HepG2 (cell line): ENCODE measurements around the gene DBNDD2. TPM values are rescaled to one million over a fixed set of nuclear protein-coding genes. Genes with fewer than 3 reads are reported as not detected.
A peak's percentile ranks its signal among the peaks of the same experiment; 100 is the strongest.

Experiments used
- ADNP ChIP-seq: sonication (generic); formaldehyde crosslinking; IDR thresholded peaks from 2 replicates; pipeline ENCODE4 v1.4.0; 2020; ENCODE audit warnings: missing genetic modification reagents
- CHD2 ChIP-seq: IDR thresholded peaks from 2 replicates; pipeline ENCODE4 v1.6.1; 2011; ENCODE audit warnings: low read depth, low read length, improper control_type of control experiment
- FIP1L1 ChIP-seq: fragments of 200-400 bp; formaldehyde crosslinking; IDR thresholded peaks from 2 replicates; pipeline ENCODE4 v1.6.1; 2018; ENCODE audit warnings: low read depth, mild to moderate bottlenecking, low read length, moderate library complexity, borderline replicate concordance; ENCODE audit not compliant: insufficient read depth
- FOXK1 ChIP-seq: sonication (generic); formaldehyde crosslinking; IDR thresholded peaks from 2 replicates; pipeline ENCODE4 v1.4.0; 2020; ENCODE audit warnings: low read depth, missing genetic modification reagents, borderline replicate concordance
- NKX3-1 ChIP-seq: sonication (generic); formaldehyde crosslinking; IDR thresholded peaks from 2 replicates; pipeline ENCODE4 v1.5.0; 2020; ENCODE audit warnings: missing genetic modification reagents
- RBAK ChIP-seq: sonication (generic); formaldehyde crosslinking; IDR thresholded peaks from 2 replicates; pipeline ENCODE4 v1.5.1; 2020; ENCODE audit warnings: mild to moderate bottlenecking, missing genetic modification reagents
- REXO4 ChIP-seq: sonication (generic); formaldehyde crosslinking; IDR thresholded peaks from 2 replicates; pipeline ENCODE4 v1.8.0; 2022; ENCODE audit warnings: missing genetic modification reagents, mild to moderate bottlenecking, borderline replicate concordance
- SNRNP70 ChIP-seq: fragments of 200-400 bp; formaldehyde crosslinking; IDR thresholded peaks from 2 replicates; pipeline ENCODE4 v1.6.1; 2017; ENCODE audit warnings: mild to moderate bottlenecking, low read depth, low read length, moderate library complexity
- SRSF4 ChIP-seq: fragments of 200-400 bp; formaldehyde crosslinking; IDR thresholded peaks from one replicate; pipeline ENCODE4 v1.6.1; 2018; ENCODE audit warnings: mild to moderate bottlenecking, low read depth, low read length, moderate library complexity; ENCODE audit not compliant: poor library complexity, severe bottlenecking
- ZNF205 ChIP-seq: IDR thresholded peaks from 2 replicates; pipeline ENCODE4 v1.6.1; 2018; ENCODE audit warnings: missing biosample characterization, missing genetic modification reagents
- ZNF333 ChIP-seq: sonication (generic); formaldehyde crosslinking; IDR thresholded peaks from 2 replicates; pipeline ENCODE4 v1.4.0; 2020; ENCODE audit warnings: mild to moderate bottlenecking, missing genetic modification reagents, borderline replicate concordance
- ZNF383 ChIP-seq: sonication (generic); formaldehyde crosslinking; IDR thresholded peaks from 2 replicates; pipeline ENCODE4 v1.4.0; 2020; ENCODE audit warnings: missing genetic modification reagents, mild to moderate bottlenecking, borderline replicate concordance
- ZNF557 ChIP-seq: sonication (generic); formaldehyde crosslinking; IDR thresholded peaks from 2 replicates; pipeline ENCODE4 v1.4.0; 2020; ENCODE audit warnings: missing genetic modification reagents
- ZNF605 ChIP-seq: sonication (generic); formaldehyde crosslinking; IDR thresholded peaks from 2 replicates; pipeline ENCODE4 v1.8.0; 2022; ENCODE audit warnings: mild to moderate bottlenecking, missing genetic modification reagents
- ZNF652 ChIP-seq: IDR thresholded peaks from 2 replicates; pipeline ENCODE4 v1.6.1; 2016; ENCODE audit warnings: low read depth, borderline replicate concordance
- ZNF773 ChIP-seq: sonication (generic); formaldehyde crosslinking; IDR thresholded peaks from 2 replicates; pipeline ENCODE4 v1.4.0; 2020; ENCODE audit warnings: missing genetic modification reagents, borderline replicate concordance
- ZSCAN22 ChIP-seq: sonication (generic); formaldehyde crosslinking; IDR thresholded peaks from 2 replicates; pipeline ENCODE4 v1.4.0; 2020; ENCODE audit warnings: mild to moderate bottlenecking, missing genetic modification reagents
- polyA plus RNA-seq, 8 experiments: library from polyadenylated mRNA; depleted of rRNA in 3 of 8; stranded (reverse) in 7 of 8; unstranded in 1 of 8; fragments of >200 nt; fragmentation: Illumina TruSeq in 4 of 8; extraction: Trizol in 4 of 8; gene quantifications; 2 replicates each; pipeline versions ENCODE4 v1.2.1 to v1.2.3, GENCODE V29; 2011 to 2016; ENCODE audit warnings: low read depth in 4 of 8, missing spikeins in 1 of 8, mixed read lengths in 1 of 8; ENCODE audit not compliant: insufficient read depth in 1 of 8
- total RNA-seq, 5 experiments: library from RNA; depleted of rRNA; stranded (reverse); fragments of >200 nt; fragmentation: Illumina TruSeq; extraction: Trizol; gene quantifications; 2 replicates each; pipeline ENCODE4 v1.2.3, GENCODE V29; 2016; ENCODE audit warnings: low read depth in 1 of 5
- TF ChIP-seq, protein P1 (sequence below): sonication (generic); formaldehyde crosslinking; IDR thresholded peaks from 2 replicates; pipeline ENCODE4 v1.8.0; 2022; ENCODE audit warnings: mild to moderate bottlenecking, missing genetic modification reagents
- TF ChIP-seq, protein P2 (sequence below): sonication (generic); formaldehyde crosslinking; IDR thresholded peaks from 2 replicates; pipeline ENCODE4 v1.5.1; 2020; ENCODE audit warnings: mild to moderate bottlenecking, missing genetic modification reagents, borderline replicate concordance
- TF ChIP-seq, protein P3 (sequence below): sonication (generic); formaldehyde crosslinking; IDR thresholded peaks from 2 replicates; pipeline ENCODE4 v1.4.0; 2020; ENCODE audit warnings: mild to moderate bottlenecking, missing genetic modification reagents
- TF ChIP-seq, protein P4 (sequence below): IDR thresholded peaks from 2 replicates; pipeline ENCODE4 v1.6.1; 2016; ENCODE audit warnings: missing genetic modification reagents, missing compliant biosample characterization

Gene DBNDD2
- total and polyA plus RNA-seq, 2 of the 13 experiments (the other 11 are each of a cell fraction or from before 2014, with no cell fraction given) = 16.7 to 47.6 TPM

DNA sequence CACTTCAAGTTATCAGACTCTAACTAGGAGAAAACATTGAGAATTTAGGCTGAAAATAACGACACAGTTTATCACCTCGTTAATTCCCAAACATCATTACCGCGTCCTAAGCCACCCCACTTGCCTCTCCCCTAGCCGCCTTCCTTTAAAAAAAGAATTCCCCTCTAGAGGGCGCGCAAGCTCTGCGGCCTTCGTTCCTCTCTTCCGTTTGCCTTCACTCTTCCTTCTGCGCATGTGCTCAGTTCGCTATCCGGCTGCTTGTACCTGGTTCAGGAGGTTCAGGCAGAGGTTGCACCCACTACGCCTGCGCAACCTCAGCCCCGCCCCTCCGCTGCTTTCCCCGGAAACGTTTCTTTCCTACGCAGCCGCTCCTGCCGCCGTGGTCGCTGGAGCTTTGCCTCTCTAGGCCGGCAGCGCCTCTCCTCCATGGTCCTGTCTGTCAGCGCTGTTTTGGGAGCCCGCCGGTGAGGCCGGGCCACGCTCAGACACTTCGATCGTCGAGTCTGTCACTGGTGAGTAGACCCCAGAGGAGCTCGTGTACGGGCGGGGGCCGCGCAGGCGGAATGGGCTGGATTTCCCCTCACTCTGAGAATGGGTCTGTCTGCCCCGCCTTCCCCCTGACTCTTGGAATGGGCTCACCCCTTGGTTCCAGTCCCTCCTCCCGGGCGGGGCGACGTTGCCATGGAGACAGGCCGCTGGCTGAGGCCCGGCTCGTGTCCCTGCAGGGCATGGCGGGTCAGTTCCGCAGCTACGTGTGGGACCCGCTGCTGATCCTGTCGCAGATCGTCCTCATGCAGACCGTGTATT lies 45.1 kb upstream of the DBNDD2 start, which contains the start of gene SYS1 (continued):
- TF ChIP-seq, protein P1, sequence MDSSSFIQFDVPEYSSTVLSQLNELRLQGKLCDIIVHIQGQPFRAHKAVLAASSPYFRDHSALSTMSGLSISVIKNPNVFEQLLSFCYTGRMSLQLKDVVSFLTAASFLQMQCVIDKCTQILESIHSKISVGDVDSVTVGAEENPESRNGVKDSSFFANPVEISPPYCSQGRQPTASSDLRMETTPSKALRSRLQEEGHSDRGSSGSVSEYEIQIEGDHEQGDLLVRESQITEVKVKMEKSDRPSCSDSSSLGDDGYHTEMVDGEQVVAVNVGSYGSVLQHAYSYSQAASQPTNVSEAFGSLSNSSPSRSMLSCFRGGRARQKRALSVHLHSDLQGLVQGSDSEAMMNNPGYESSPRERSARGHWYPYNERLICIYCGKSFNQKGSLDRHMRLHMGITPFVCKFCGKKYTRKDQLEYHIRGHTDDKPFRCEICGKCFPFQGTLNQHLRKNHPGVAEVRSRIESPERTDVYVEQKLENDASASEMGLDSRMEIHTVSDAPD (CRISPR knock-in tag) = no peak
- TF ChIP-seq, protein P2, sequence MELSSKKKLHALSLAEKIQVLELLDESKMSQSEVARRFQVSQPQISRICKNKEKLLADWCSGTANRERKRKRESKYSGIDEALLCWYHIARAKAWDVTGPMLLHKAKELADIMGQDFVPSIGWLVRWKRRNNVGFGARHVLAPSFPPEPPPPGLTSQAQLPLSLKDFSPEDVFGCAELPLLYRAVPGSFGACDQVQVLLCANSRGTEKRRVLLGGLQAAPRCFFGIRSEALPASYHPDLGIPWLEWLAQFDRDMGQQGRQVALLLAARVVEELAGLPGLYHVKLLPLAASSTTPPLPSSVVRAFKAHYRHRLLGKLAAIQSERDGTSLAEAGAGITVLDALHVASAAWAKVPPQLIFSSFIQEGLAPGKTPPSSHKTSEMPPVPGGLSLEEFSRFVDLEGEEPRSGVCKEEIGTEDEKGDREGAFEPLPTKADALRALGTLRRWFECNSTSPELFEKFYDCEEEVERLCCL (CRISPR knock-in tag) = peak; percentile 93
- TF ChIP-seq ZNF205 (CRISPR knock-in tag) (peak; percentile 90; the same call in 1 of the 2 replicates), SRSF4 (no peak), ZNF605 (CRISPR knock-in tag) (peak; percentile 92), ZNF652 (CRISPR knock-in tag) (peak; percentile 61), ZSCAN22 (CRISPR knock-in tag) (peak; percentile 85), FIP1L1 (peak; percentile 98), CHD2 (peak; percentile 33; the same call in 1 of the 2 replicates), ZNF773 (peak; percentile 81; the same call in 1 of the 2 replicates), SNRNP70 (no peak), RBAK (CRISPR knock-in tag) (peak; percentile 69; the same call in 1 of the 2 replicates), FOXK1 (CRISPR knock-in tag) (peak; percentile 95; the same call in 1 of the 2 replicates), ZNF333 (CRISPR knock-in tag) (peak; percentile 99), NKX3-1 (CRISPR knock-in tag) (peak; percentile 91), REXO4 (CRISPR knock-in tag) (no peak), ZNF557 (CRISPR knock-in tag) (peak; percentile 66; the same call in 1 of the 2 replicates), ADNP (CRISPR knock-in tag) (no peak), ZNF383 (peak; percentile 98)
- TF ChIP-seq, protein P3, sequence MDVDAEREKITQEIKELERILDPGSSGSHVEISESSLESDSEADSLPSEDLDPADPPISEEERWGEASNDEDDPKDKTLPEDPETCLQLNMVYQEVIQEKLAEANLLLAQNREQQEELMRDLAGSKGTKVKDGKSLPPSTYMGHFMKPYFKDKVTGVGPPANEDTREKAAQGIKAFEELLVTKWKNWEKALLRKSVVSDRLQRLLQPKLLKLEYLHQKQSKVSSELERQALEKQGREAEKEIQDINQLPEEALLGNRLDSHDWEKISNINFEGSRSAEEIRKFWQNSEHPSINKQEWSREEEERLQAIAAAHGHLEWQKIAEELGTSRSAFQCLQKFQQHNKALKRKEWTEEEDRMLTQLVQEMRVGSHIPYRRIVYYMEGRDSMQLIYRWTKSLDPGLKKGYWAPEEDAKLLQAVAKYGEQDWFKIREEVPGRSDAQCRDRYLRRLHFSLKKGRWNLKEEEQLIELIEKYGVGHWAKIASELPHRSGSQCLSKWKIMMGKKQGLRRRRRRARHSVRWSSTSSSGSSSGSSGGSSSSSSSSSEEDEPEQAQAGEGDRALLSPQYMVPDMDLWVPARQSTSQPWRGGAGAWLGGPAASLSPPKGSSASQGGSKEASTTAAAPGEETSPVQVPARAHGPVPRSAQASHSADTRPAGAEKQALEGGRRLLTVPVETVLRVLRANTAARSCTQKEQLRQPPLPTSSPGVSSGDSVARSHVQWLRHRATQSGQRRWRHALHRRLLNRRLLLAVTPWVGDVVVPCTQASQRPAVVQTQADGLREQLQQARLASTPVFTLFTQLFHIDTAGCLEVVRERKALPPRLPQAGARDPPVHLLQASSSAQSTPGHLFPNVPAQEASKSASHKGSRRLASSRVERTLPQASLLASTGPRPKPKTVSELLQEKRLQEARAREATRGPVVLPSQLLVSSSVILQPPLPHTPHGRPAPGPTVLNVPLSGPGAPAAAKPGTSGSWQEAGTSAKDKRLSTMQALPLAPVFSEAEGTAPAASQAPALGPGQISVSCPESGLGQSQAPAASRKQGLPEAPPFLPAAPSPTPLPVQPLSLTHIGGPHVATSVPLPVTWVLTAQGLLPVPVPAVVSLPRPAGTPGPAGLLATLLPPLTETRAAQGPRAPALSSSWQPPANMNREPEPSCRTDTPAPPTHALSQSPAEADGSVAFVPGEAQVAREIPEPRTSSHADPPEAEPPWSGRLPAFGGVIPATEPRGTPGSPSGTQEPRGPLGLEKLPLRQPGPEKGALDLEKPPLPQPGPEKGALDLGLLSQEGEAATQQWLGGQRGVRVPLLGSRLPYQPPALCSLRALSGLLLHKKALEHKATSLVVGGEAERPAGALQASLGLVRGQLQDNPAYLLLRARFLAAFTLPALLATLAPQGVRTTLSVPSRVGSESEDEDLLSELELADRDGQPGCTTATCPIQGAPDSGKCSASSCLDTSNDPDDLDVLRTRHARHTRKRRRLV (CRISPR knock-in tag) = peak; percentile 68; the same call in 1 of the 2 replicates
- TF ChIP-seq, protein P4, sequence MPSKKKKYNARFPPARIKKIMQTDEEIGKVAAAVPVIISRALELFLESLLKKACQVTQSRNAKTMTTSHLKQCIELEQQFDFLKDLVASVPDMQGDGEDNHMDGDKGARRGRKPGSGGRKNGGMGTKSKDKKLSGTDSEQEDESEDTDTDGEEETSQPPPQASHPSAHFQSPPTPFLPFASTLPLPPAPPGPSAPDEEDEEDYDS = peak; percentile 77
